ENCODE data around the gene LY6G5B. TPM values are rescaled to one million over a fixed set of nuclear protein-coding genes. Genes with fewer than 3 reads are reported as not detected.

The LY6G5B gene
- total RNA-seq, 1 donor from 2014 or later: 24.2 TPM

- TF ChIP-seq CTCF (conservative IDR thresholded peaks at IDR 0.05): no peak
- peaks cover 6% of the 10 kb centered on the region for H3K36me3 Mint-ChIP-seq (ENCODE audit: low read depth)
- H3K4me3 Mint-ChIP-seq: no peak overlapping the region
- H3K4me1 Mint-ChIP-seq: no peaks in the 10 kb centered on the region
- no peak for DNase-seq (ENCODE audit: low read depth, low spot score)
- H3K27ac Mint-ChIP-seq (ENCODE audit: unreplicated experiment): no peak overlapping the region
- H3K9me3 Mint-ChIP-seq: no peaks in the 10 kb centered on the region
- no peaks in the 10 kb centered on the region for H3K27me3 Mint-ChIP-seq (ENCODE audit: low read depth)
These were observed 21.9 kb downstream of the LY6G5B start for GRCh38 chr6:31691564-31692108.

GRCh38 chr6:31692353-31692752, 22.6 kb downstream of the LY6G5B start:
- H3K4me3 Mint-ChIP-seq: no peak overlapping the region
- no peak for DNase-seq (ENCODE audit: low read depth, low spot score)
- H3K27me3 Mint-ChIP-seq (ENCODE audit: low read depth): no peaks in the 10 kb centered on the region
- H3K36me3 Mint-ChIP-seq (ENCODE audit: low read depth): peaks cover 6% of the 10 kb centered on the region
- no peaks in the 10 kb centered on the region for H3K9me3 Mint-ChIP-seq
- no peaks in the 10 kb centered on the region for H3K4me1 Mint-ChIP-seq
- H3K27ac Mint-ChIP-seq (ENCODE audit: unreplicated experiment): no peak overlapping the region
- TF ChIP-seq CTCF (conservative IDR thresholded peaks at IDR 0.05): no peak

- no peak overlapping the region for H3K4me3 Mint-ChIP-seq
- H3K36me3 Mint-ChIP-seq (ENCODE audit: low read depth): peaks cover 7% of the 10 kb centered on the region
- H3K27me3 Mint-ChIP-seq (ENCODE audit: low read depth): no peaks in the 10 kb centered on the region
- DNase-seq (ENCODE audit: low read depth, low spot score): no peak
- H3K4me1 Mint-ChIP-seq: no peaks in the 10 kb centered on the region
- H3K27ac Mint-ChIP-seq (ENCODE audit: unreplicated experiment): no peak overlapping the region
- H3K9me3 Mint-ChIP-seq: no peaks in the 10 kb centered on the region
- TF ChIP-seq CTCF (conservative IDR thresholded peaks at IDR 0.05): no peak
These were observed 23.1 kb downstream of the LY6G5B start for GRCh38 chr6:31692886-31693285.

- TF ChIP-seq CTCF (conservative IDR thresholded peaks at IDR 0.05): no peak
- Mint-ChIP-seq H3K27ac (ENCODE audit: unreplicated experiment) (no peak overlapping the region), H3K4me3 (no peak overlapping the region), H3K4me1 (no peaks in the 10 kb centered on the region), H3K27me3 (ENCODE audit: low read depth) (no peaks in the 10 kb centered on the region), H3K9me3 (no peaks in the 10 kb centered on the region), H3K36me3 (ENCODE audit: low read depth) (peaks cover 8% of the 10 kb centered on the region)
- no peak for DNase-seq (ENCODE audit: low read depth, low spot score)
These were observed 23.8 kb downstream of the LY6G5B start for GRCh38 chr6:31693535-31693934.

- H3K4me3 Mint-ChIP-seq: peak overlapping the region; percentile 3
- DNase-seq (ENCODE audit: low read depth, low spot score): no peak
- H3K4me1 Mint-ChIP-seq: peaks cover 15% of the 10 kb centered on the region
- peaks cover 8% of the 10 kb centered on the region for H3K36me3 Mint-ChIP-seq (ENCODE audit: low read depth)
- no peaks in the 10 kb centered on the region for H3K27me3 Mint-ChIP-seq (ENCODE audit: low read depth)
- no peak overlapping the region for H3K27ac Mint-ChIP-seq (ENCODE audit: unreplicated experiment)
- no peak for TF ChIP-seq CTCF (conservative IDR thresholded peaks at IDR 0.05)
- no peaks in the 10 kb centered on the region for H3K9me3 Mint-ChIP-seq
These were observed 27.8 kb downstream of the LY6G5B start for GRCh38 chr6:31697555-31697954.
